ENCODE results near the gene KRI1. TPM values are rescaled to one million over a fixed set of nuclear protein-coding genes. Genes with fewer than 3 reads are reported as not detected.

Gene KRI1
- total RNA-seq, 2 donors from 2014 or later = 14.4 to 37.7 TPM

- Histone ChIP-seq H3K9me3 (no peaks in the 10 kb centered on the region), H3K27ac (no peak overlapping the region), H3K27me3 (replicated peaks; ENCODE audit: insufficient read depth) (no peaks in the 10 kb centered on the region), H3K36me3 (no peaks in the 10 kb centered on the region), H3K4me3 (no peak overlapping the region), H3K4me1 (ENCODE audit: control insufficient read depth in 1 of 2, low read depth in 2 of 2) (peaks cover 0 to 7% of the 10 kb centered on the region in 2 donors)
- no peak for TF ChIP-seq CTCF (IDR thresholded peaks at IDR 0.05)
- no peak for ATAC-seq (ENCODE audit: insufficient number of reproducible peaks, low FRiP score, low read depth)
- DNase-seq (ENCODE audit: low spot score) = no peak
Observed at GRCh38 chr19:10523135-10523636, 42.6 kb downstream of the KRI1 start.

- Histone ChIP-seq H3K27ac (no peak overlapping the region), H3K4me1 (ENCODE audit: control insufficient read depth in 1 of 2, low read depth in 2 of 2) (peaks cover 5 to 20% of the 10 kb centered on the region in 2 donors), H3K36me3 (no peaks in the 10 kb centered on the region), H3K4me3 (no peak overlapping the region), H3K9me3 (no peaks in the 10 kb centered on the region), H3K27me3 (replicated peaks; ENCODE audit: insufficient read depth) (no peaks in the 10 kb centered on the region)
- TF ChIP-seq CTCF (IDR thresholded peaks at IDR 0.05) = no peak
- DNase-seq (ENCODE audit: low spot score) (no peak), ATAC-seq (ENCODE audit: insufficient number of reproducible peaks, low FRiP score, low read depth) (no peak)
Observed at GRCh38 chr19:10521461-10522171, 44.2 kb downstream of the KRI1 start.

GRCh38 chr19:10520652-10521318 is 45.0 kb downstream of the KRI1 start:
- ATAC-seq (ENCODE audit: insufficient number of reproducible peaks, low FRiP score, low read depth) (no peak), DNase-seq (ENCODE audit: low spot score) (no peak)
- no peak overlapping the region for H3K27ac ChIP-seq
- H3K4me1 ChIP-seq (ENCODE audit: control insufficient read depth in 1 of 2, low read depth in 2 of 2) = peaks cover 5 to 20% of the 10 kb centered on the region in 2 donors
- no peak overlapping the region for H3K4me3 ChIP-seq
- no peaks in the 10 kb centered on the region for H3K9me3 ChIP-seq
- H3K36me3 ChIP-seq = no peaks in the 10 kb centered on the region
- no peaks in the 10 kb centered on the region for H3K27me3 ChIP-seq (replicated peaks; ENCODE audit: insufficient read depth)
- TF ChIP-seq CTCF (IDR thresholded peaks at IDR 0.05) = no peak

GRCh38 chr19:10519421-10519820 is 46.4 kb downstream of the KRI1 start:
- TF ChIP-seq CTCF (IDR thresholded peaks at IDR 0.05) = no peak
- H3K27ac ChIP-seq = no peak overlapping the region
- no peak overlapping the region for H3K4me3 ChIP-seq
- no peaks in the 10 kb centered on the region for H3K27me3 ChIP-seq (replicated peaks; ENCODE audit: insufficient read depth)
- peaks cover 5 to 20% of the 10 kb centered on the region in 2 donors for H3K4me1 ChIP-seq (ENCODE audit: control insufficient read depth in 1 of 2, low read depth in 2 of 2)
- DNase-seq (ENCODE audit: low spot score) (no peak), ATAC-seq (ENCODE audit: insufficient number of reproducible peaks, low FRiP score, low read depth) (no peak)
- no peaks in the 10 kb centered on the region for H3K36me3 ChIP-seq
- H3K9me3 ChIP-seq = no peaks in the 10 kb centered on the region
